Measurements from ENCODE around the gene IL18RAP.

The IL18RAP gene, protein sequence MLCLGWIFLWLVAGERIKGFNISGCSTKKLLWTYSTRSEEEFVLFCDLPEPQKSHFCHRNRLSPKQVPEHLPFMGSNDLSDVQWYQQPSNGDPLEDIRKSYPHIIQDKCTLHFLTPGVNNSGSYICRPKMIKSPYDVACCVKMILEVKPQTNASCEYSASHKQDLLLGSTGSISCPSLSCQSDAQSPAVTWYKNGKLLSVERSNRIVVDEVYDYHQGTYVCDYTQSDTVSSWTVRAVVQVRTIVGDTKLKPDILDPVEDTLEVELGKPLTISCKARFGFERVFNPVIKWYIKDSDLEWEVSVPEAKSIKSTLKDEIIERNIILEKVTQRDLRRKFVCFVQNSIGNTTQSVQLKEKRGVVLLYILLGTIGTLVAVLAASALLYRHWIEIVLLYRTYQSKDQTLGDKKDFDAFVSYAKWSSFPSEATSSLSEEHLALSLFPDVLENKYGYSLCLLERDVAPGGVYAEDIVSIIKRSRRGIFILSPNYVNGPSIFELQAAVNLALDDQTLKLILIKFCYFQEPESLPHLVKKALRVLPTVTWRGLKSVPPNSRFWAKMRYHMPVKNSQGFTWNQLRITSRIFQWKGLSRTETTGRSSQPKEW

DNA sequence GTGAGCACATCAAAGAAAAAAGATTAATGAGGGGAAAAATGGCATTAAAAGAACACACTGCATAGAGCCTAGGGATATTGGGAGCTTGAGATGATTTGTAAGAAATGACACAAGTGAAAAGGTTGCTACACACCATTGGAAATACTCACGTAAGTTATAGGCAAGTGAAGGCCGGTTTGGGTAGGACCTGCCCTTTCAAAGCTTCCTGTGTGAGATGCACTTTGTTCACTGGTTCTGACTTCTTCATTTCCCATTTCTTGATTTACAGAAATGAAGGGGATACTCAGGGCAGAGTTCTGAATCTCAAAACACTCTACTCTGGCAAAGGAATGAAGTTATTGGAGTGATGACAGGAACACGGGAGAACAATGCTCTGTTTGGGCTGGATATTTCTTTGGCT lies at the start of gene IL18RAP:
IL18RAP (plus strand) TSS at position 251 of the 400 bp plus-strand sequence; CDS start at position 369, 118 bp downstream.
- H3K27me3 ChIP-seq (replicated peaks) = peaks cover 9% of the 10 kb centered on the region
- H3K36me3 ChIP-seq (replicated peaks) = no peaks in the 10 kb centered on the region
- no peak for DNase-seq
- no peak within 1 kb of the TSS for H3K27ac ChIP-seq
- no peak within 1 kb of the TSS for H3K4me3 ChIP-seq (ENCODE audit: low read depth, low read length)
- TF ChIP-seq, protein P1, sequence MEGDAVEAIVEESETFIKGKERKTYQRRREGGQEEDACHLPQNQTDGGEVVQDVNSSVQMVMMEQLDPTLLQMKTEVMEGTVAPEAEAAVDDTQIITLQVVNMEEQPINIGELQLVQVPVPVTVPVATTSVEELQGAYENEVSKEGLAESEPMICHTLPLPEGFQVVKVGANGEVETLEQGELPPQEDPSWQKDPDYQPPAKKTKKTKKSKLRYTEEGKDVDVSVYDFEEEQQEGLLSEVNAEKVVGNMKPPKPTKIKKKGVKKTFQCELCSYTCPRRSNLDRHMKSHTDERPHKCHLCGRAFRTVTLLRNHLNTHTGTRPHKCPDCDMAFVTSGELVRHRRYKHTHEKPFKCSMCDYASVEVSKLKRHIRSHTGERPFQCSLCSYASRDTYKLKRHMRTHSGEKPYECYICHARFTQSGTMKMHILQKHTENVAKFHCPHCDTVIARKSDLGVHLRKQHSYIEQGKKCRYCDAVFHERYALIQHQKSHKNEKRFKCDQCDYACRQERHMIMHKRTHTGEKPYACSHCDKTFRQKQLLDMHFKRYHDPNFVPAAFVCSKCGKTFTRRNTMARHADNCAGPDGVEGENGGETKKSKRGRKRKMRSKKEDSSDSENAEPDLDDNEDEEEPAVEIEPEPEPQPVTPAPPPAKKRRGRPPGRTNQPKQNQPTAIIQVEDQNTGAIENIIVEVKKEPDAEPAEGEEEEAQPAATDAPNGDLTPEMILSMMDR (IDR thresholded peaks at IDR 0.05; ENCODE audit: low read depth, low read length, missing control alignments) = no peak
- in situ Hi-C loops (cut with HindIII; ENCODE audit: low pct_ligation_motif_present, low sequenced_read_pairs) = no loop called here

- Histone ChIP-seq H3K36me3 (replicated peaks) (no peaks in the 10 kb centered on the region), H3K4me3 (ENCODE audit: low read depth, low read length) (no peak overlapping the region), H3K27me3 (replicated peaks) (no peaks in the 10 kb centered on the region), H3K27ac (no peak overlapping the region)
- TF ChIP-seq, protein P1 (IDR thresholded peaks at IDR 0.05; ENCODE audit: low read depth, low read length, missing control alignments) = no peak
- in situ Hi-C loops (cut with HindIII; ENCODE audit: low pct_ligation_motif_present, low sequenced_read_pairs) = no loop called here
- no peak for DNase-seq
Measured at GRCh38 chr2:102376052-102376591, 46.8 kb upstream of the IL18RAP start.

DNA sequence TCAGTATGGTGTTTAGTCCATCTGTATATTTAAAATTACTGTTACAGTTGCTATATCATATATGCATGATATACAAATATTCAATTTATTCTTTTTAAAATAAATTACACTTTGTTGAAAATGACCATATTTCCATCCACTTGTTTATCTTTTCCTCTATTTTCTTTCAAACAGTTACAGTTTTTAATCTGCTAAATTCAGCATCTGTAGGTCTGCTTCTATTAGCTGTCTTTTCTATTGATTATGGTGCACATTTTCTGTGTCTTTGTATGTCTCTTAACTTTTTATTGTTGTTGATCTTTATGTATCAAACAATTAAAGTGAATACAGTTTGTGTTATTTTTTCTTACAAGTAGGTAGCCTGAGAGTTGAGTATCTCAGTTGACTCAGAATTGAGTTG lies 39.2 kb upstream of the IL18RAP start:
- Histone ChIP-seq H3K4me3 (ENCODE audit: low read depth, low read length) (no peak overlapping the region), H3K27me3 (replicated peaks) (no peaks in the 10 kb centered on the region), H3K36me3 (replicated peaks) (no peaks in the 10 kb centered on the region), H3K27ac (no peak overlapping the region)
- TF ChIP-seq, protein P1 (IDR thresholded peaks at IDR 0.05; ENCODE audit: low read depth, low read length, missing control alignments) = no peak
- no peak for DNase-seq
- in situ Hi-C loops (cut with HindIII; ENCODE audit: low pct_ligation_motif_present, low sequenced_read_pairs) = no loop called here

- no peak for DNase-seq
- TF ChIP-seq, protein P1 (IDR thresholded peaks at IDR 0.05; ENCODE audit: low read depth, low read length, missing control alignments) = no peak
- no peak overlapping the region for H3K27ac ChIP-seq
- no peaks in the 10 kb centered on the region for H3K36me3 ChIP-seq (replicated peaks)
- no peaks in the 10 kb centered on the region for H3K27me3 ChIP-seq (replicated peaks)
- in situ Hi-C loops (cut with HindIII; ENCODE audit: low pct_ligation_motif_present, low sequenced_read_pairs) = no loop called here
- H3K4me3 ChIP-seq (ENCODE audit: low read depth, low read length) = no peak overlapping the region
Measured at GRCh38 chr2:102385522-102385921, 37.4 kb upstream of the IL18RAP start.

DNA sequence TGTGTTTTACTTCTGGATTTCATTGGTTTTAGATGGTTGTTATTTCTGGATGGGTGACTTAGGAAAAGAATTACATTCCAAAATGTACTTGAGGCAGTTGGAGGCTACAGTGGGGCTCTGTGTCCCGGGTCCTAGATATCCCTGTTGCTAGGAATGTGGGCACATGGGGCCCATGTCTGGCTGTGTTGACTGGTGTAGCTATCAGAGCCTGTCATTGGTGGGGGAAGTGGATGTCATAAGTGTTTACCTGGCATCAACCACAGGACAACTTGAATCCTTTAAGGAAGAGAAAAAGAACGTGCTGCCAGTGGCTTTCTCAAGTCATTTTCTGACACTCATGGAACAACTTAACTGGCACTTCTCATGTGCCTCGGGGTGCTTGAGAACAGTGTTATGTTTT lies 37.0 kb upstream of the IL18RAP start:
- no peak for DNase-seq
- TF ChIP-seq, protein P1 (IDR thresholded peaks at IDR 0.05; ENCODE audit: low read depth, low read length, missing control alignments) = no peak
- in situ Hi-C loops (cut with HindIII; ENCODE audit: low pct_ligation_motif_present, low sequenced_read_pairs) = no loop called here
- no peak overlapping the region for H3K4me3 ChIP-seq (ENCODE audit: low read depth, low read length)
- no peaks in the 10 kb centered on the region for H3K27me3 ChIP-seq (replicated peaks)
- no peak overlapping the region for H3K27ac ChIP-seq
- no peaks in the 10 kb centered on the region for H3K36me3 ChIP-seq (replicated peaks)

Measured in brain microvascular endothelial cell (primary cell).